Activated T-helper 1 cell treated with Interleukin-2 at 50 U/mL for 16 hours (primary cell): ENCODE results near the gene AKAP14.
"Not testable (repeated sequence)": the region's sequence is repeated elsewhere in the genome, so short reads cannot be mapped to it uniquely, and the experiment has no call there.

ENCODE experiments used
- DNase-seq: peaks from one replicate; pipeline ENCODE4 v3.0.0-alpha.2; 2020; ENCODE audit warnings: low read depth

The AKAP14 gene

GRCh38 chrX:119922391-119922790 lies 26.7 kb downstream of the AKAP14 start:
- not testable (repeated sequence) for DNase-seq

- no peak for DNase-seq
These were observed 39.7 kb downstream of the AKAP14 start for GRCh38 chrX:119935215-119935874.

- no peak for DNase-seq
These were observed 45.6 kb downstream of the AKAP14 start for GRCh38 chrX:119941336-119941735.

- DNase-seq = no peak
These were observed 46.6 kb downstream of the AKAP14 start for GRCh38 chrX:119942173-119942819.

DNA sequence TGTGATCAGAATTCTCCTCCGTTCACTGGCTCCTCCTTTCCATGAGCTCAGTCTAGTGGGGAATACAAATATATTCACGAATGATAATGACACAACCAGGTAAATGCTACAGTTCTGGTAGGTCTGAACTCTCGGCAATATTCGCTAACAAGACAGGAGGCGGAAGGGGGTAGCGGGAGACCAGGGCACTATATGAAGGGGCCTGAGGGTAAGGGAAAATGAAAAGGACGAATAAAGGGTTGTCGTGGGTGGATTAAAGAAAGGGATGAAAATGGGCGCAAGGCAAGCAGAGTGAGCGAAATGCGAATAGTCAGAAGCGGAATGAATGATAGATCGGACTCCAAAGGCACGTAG lies 47.1 kb downstream of the AKAP14 start:
- DNase-seq = no peak

DNA sequence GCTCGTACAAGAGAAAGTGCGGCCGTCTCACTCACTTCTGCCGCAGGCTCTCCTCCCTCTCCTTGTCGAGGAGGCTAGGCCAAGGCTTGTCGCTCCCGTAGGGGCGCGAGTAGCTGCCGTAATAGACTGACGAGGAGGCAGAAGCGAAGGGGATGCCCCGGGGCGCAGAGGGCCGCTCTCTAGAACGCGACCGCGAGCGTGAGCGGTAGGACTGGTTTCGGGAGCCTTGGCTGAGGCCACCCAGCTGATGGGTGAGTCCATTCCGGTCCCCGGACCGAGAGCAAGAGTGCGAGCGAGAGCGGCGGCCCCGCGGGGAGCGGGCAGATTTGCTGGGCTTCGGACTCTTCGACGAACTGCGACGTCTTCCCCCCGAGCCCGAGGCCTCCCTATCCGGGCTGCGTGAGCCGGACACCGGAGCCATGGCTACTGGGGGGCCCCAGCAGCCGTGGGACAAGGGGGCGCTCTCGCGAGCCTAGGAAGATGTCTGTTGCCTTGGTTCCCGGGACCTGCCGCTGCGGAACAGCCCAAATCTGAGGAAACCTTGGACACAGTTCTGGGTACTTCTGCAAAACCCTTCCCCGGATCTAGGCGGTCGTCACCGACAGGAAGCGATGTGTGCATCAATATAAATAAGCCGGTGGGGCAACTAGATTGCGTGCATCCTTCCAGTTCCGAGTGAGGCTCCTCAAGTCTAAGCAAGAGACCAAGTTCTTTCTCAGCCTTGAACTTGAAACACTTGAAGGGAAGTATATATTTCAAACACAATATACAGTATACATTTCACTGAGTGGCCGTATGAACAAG lies 47.7 kb downstream of the AKAP14 start, which contains the start of gene NKAP:
Gene NKAP (minus strand): TSS at position 567 of the 804 bp plus-strand sequence. CDS start 146 bp downstream, at position 421.
- peak; percentile 68 for DNase-seq

- DNase-seq = no peak
These were observed 49.8 kb downstream of the AKAP14 start for GRCh38 chrX:119945481-119945880.

GRCh38 chrX:119948381-119948780 lies 52.7 kb downstream of the AKAP14 start:
- DNase-seq = no peak

GRCh38 chrX:119954374-119954773 lies 58.7 kb downstream of the AKAP14 start:
- no peak for DNase-seq

DNA sequence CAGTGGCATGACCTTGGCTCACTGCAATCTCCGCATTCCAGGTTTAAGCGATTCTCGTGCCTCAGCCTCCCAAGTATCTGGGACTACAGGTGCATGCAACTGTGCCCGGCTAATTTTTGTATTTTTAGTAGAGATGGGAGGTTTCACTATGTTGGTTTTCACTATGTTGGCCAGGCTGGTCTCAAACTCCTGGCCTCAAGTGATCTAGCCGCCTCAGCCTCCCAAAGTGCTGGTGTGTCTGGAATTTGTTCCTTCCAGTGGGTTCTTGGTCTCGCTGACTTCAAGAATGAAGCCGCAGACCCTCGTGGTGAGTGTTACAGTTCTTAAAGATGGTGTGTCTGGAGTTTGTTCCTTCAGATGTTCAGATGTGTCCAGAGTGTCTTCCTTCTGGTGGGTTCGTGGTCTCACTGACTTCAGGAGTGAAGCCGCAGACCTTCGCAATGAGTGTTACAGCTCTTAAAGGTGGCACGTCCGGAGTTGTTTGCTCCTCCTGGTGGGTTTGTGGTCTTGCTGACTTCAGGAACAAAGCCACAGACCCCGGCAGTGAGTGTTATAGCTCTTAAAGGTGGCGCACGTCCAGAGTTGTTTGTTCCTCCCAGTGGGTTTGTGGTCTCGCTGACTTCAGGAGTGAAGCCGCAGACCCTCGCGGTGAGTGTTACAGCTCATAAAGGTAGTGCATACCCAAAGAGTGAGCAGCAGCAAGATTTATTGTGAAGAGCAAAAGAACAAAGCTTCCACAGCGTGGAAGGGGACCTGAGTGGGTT lies 60.3 kb downstream of the AKAP14 start:
- peak; percentile 2 for DNase-seq

DNA sequence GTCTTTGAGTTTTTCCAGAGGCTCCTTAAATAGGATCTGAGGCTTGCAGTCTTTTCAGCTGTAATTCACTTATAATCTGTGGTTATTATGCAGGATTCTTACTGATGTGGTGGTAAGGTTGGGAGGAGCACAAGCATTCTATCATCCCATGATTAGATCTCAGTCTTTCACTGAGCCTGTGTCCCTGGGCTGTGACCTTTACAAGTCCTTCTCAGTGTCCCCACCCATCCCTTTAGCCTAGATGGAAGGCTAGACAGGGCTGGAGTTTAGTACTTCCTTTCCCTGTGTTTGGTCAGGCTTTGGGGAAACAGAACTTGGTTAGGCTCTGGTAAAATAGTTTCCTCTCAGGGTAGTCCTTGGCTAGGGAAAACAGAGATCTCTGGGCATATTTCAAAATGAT lies 64.9 kb downstream of the AKAP14 start:
- no peak for DNase-seq

GRCh38 chrX:119966837-119967236 lies 71.1 kb downstream of the AKAP14 start:
- not testable (repeated sequence) for DNase-seq
